MM.1S (cell line): ENCODE data around the gene RALGPS2.

Experiments used
- CTCF ChIP-seq: fragments of 300-600 bp; sonication (generic); IDR thresholded peaks from 2 replicates; pipeline ENCODE4 v1.5.1; 2016; ENCODE audit warnings: antibody characterized with exemption, low read length, mixed read lengths
- EZH2 ChIP-seq: fragments of 300-600 bp; sonication (generic); optimal IDR thresholded peaks from 2 replicates; pipeline ENCODE3; 2017; ENCODE audit warnings: low read depth, mild to moderate bottlenecking, antibody characterized with exemption, low read length, mixed read lengths

- TF ChIP-seq CTCF (no peak), EZH2 (no peak)
Observed at GRCh38 chr1:178692564-178693327, 32.3 kb upstream of the RALGPS2 start.
